GM21515 (cell line): ENCODE results near the gene USP24.

Experiments
- ATAC-seq: cut with Tn5 transposase; IDR thresholded peaks from one replicate; pipeline ENCODE4 v1.9.1; 2021; ENCODE audit not compliant: unreplicated experiment

The USP24 gene

DNA sequence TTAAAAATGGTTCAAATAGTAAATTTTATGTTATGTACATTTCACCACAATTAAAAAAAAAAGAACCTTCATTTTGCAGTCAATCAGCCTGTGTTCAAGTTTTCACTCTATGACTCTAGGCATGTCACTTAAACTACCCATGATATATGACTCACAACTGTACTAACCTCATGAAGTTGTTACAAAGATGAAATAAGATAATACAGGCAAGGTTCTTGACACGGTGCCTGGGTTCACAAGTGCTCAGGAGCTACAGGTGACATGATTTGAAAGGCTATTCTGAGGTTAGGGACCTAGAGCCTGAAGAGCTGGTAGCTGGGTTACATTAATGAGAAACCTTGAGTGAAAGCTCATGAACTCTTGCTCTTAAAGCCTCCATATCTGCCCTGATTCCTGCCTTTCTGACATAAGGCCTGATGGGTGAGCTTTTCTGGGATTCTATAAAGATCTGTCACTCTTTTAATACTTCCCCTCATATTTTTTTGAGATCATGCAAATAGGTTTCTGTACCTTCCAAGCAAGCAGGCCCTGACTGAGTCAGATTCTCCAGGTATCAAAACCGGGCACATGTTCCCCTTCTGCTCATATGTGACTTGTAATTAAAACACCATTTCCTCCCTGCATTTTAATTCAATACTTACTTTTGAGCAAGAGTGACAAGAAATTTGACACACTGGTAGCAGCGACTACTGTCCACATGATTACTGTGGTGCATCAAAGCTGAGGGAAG, 141.8 kb downstream of the USP24 start:
- ATAC-seq: no peak

DNA sequence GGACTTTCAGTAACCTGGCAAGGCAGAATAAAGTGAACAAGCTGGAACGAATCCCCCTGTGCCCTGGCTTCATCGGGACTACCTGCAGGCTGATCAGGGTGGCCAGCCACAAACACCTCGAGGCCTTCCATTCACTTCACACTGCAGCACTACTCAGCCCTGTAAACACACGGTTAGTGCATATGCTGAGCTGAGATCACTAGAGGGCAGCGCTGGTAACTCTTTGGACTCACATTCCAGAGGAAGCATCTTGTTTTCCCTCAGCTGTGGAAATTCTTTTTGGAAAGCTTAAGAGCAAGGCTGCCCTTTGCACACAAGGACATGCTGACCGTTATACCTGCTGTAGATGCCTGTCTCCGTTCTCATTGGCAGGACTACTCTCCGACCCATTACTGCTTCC, 143.7 kb downstream of the USP24 start:
- ATAC-seq: no peak

- no peak for ATAC-seq
Measured at GRCh38 chr1:55070293-55071164, 144.6 kb downstream of the USP24 start.

- no peak for ATAC-seq
Measured at GRCh38 chr1:55069280-55069679, 145.9 kb downstream of the USP24 start.

DNA sequence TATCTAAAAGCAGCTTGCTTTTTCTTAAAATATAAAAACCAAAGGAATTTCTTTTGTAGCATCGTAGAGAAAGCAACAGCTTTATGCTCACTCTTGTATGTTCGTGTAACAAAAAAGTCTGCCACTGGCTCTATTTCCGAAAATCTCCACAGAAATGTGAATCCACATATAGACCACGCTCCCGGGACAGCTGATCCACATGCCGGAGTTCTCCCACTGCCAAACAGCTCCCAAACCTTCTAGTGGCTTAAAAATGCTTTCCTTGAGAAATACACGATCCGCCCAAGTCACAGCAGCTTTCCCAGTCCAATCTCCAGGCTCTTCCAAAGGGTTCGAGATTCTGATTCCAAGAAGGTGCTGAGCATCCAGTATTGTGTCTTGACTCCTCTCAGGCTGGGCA, 146.5 kb downstream of the USP24 start:
- no peak for ATAC-seq

- ATAC-seq: no peak
Measured at GRCh38 chr1:55067914-55068313, 147.2 kb downstream of the USP24 start.

DNA sequence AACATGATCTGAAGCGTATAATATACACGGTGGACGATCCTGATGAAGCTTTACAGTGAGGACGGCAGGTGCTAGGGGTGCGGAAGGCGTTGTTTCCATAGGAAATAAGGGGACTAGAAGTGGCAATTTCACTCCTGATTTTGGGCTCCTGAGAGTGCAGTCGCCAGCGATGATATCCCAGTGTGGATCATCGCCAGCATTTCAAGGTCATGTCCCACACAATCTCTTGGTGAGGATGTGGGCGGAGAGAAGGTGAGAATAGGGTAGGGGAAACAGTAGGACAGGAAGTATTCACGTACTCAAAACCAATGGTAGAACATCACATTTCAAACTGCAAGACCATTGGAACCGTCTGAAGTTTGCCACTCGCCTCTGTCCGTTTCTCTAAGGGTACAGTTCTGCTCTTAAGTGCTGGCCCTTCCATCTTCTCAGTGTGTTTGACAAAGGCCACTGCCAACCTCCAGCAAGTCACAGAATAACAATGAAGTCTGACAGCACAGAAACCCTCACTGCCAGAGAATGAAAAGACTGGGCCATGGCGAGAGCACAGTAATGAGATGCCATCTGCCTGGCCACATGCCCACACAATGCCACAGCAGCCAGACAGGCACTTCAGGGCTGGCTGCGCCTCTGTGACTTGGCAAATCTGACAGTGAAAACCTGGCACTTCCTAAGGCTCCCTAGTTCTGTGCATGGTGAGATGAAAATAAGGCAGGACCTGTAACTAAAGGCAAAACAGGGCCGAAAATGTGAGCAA, 148.0 kb downstream of the USP24 start:
- ATAC-seq: no peak

GRCh38 chr1:55065648-55066047, 149.5 kb downstream of the USP24 start:
- no peak for ATAC-seq

- ATAC-seq: no peak
Measured at GRCh38 chr1:55064861-55065263, 150.3 kb downstream of the USP24 start.

- no peak for ATAC-seq
Measured at GRCh38 chr1:55064071-55064581, 151.0 kb downstream of the USP24 start.

DNA sequence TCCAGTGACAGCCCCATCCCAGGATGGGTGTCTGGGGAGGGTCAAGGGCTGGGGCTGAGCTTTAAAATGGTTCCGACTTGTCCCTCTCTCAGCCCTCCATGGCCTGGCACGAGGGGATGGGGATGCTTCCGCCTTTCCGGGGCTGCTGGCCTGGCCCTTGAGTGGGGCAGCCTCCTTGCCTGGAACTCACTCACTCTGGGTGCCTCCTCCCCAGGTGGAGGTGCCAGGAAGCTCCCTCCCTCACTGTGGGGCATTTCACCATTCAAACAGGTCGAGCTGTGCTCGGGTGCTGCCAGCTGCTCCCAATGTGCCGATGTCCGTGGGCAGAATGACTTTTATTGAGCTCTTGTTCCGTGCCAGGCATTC, 151.6 kb downstream of the USP24 start:
- no peak for ATAC-seq

DNA sequence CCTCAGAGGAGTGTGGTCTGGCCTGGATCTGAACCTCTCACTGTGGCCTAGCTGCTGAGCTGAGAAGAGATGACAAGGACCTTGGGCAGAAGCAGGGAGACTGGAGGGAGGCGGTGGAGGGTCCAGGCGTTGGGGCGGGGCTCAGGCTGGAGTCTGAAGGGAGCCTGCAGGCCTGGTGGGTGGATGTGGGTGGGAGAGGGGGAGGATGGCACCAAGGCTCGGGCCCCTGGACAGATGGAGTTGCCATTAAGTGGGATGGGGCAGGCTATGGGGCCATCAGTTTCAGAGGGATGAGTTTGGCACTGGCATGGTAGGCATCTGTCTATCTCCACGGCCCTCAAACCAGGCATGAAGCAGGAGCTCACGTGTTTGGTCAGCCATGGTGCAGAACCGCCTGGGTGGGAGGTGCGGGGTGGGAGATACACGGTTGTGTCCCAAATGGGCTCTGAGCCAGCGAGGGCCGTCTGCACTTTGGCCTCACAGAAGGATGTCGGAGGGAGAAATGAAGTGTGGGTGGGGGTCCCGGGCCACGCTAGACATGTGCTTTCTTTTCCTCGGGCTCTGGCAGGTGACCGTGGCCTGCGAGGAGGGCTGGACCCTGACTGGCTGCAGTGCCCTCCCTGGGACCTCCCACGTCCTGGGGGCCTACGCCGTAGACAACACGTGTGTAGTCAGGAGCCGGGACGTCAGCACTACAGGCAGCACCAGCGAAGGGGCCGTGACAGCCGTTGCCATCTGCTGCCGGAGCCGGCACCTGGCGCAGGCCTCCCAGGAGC, 152.2 kb downstream of the USP24 start:
- ATAC-seq: no peak

GRCh38 chr1:55061706-55062321, 153.3 kb downstream of the USP24 start:
- ATAC-seq: no peak

DNA sequence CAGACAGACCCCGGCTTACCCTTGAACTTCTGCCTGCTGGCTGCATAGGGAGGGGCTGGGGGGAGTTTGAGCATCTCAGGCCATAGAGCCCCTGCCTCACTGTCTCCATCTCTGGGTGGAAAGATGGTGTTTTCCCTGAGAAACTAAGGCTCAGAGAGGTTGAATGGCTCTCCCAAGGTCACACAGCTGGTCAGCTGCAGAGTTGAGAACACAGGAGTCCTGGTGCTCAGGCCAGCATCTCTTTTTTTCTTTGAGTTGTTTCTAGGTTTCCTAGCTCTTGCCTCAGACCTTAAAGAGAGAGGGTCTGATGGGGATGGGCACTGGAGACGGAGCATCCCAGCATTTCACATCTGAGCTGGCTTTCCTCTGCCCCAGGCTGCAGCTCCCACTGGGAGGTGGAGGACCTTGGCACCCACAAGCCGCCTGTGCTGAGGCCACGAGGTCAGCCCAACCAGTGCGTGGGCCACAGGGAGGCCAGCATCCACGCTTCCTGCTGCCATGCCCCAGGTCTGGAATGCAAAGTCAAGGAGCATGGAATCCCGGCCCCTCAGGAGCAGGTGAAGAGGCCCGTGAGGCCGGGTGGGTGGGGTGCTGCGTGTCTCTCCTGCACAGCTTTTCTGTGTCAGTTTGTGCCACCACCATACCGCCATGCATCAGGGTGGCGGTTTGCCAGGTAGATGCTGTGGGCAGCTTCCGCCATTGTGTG, 154.0 kb downstream of the USP24 start:
- ATAC-seq: no peak

GRCh38 chr1:55060133-55060999, 154.8 kb downstream of the USP24 start:
- ATAC-seq: no peak

GRCh38 chr1:55059302-55060132, 155.6 kb downstream of the USP24 start:
- ATAC-seq: no peak

- no peak for ATAC-seq
Measured at GRCh38 chr1:55057956-55058298, 157.2 kb downstream of the USP24 start.
